Gastroesophageal sphincter (tissue), 3 donors: Measurements from ENCODE around the gene RNF32.
"Not testable (repeated sequence)": the region's sequence is repeated elsewhere in the genome, so short reads cannot be mapped to it uniquely, and the experiment has no call there.

Experiments used
- CTCF ChIP-seq, 4 experiments: fragments of 200-600 bp in 2 of 4; fragments of 450-650 bp in 2 of 4; sonication (generic) in 1 of 4; IDR thresholded peaks; one replicate each; pipeline ENCODE4 v1.5.1; 2017 to 2019; ENCODE audit warnings: antibody characterized with exemption in 4 of 4, mild to moderate bottlenecking in 2 of 4, moderate library complexity in 2 of 4
- EP300 ChIP-seq: sonication (generic); formaldehyde crosslinking; IDR thresholded peaks from one replicate; pipeline ENCODE4 v1.6.1; 2017; ENCODE audit warnings: antibody characterized with exemption, mild to moderate bottlenecking
- POLR2A ChIP-seq, 2 donors: fragments of 450-650 bp; IDR thresholded peaks; one replicate each; pipeline ENCODE4 v1.6.1; 2017; ENCODE audit warnings: antibody characterized with exemption in 2 of 2, mild to moderate bottlenecking in 2 of 2, moderate library complexity in 1 of 2
- POLR2AphosphoS5 ChIP-seq: sonication (generic); formaldehyde crosslinking; IDR thresholded peaks from one replicate; pipeline ENCODE4 v1.6.1; 2017; ENCODE audit warnings: antibody characterized with exemption

GRCh38 chr7:156647330-156647729 lies 6.8 kb downstream of the RNF32 start:
- not testable (repeated sequence) for TF ChIP-seq CTCF (IDR thresholded peaks at IDR 0.05); POLR2AphosphoS5; POLR2A (IDR thresholded peaks at IDR 0.05); EP300
